HG03097 (cell line): ENCODE data around the gene FAM3B.

Experiments used
- ATAC-seq: cut with Tn5 transposase; IDR thresholded peaks from one replicate; pipeline ENCODE4 v1.9.1; 2021; ENCODE audit not compliant: unreplicated experiment, low FRiP score

Gene FAM3B

GRCh38 chr21:41317458-41317857 lies 857 bp downstream of the FAM3B start:
- ATAC-seq: no peak

- no peak for ATAC-seq
Measured at GRCh38 chr21:41318218-41318617, 1.6 kb downstream of the FAM3B start.

- no peak for ATAC-seq
Measured at GRCh38 chr21:41319273-41319672, 2.7 kb downstream of the FAM3B start.

DNA sequence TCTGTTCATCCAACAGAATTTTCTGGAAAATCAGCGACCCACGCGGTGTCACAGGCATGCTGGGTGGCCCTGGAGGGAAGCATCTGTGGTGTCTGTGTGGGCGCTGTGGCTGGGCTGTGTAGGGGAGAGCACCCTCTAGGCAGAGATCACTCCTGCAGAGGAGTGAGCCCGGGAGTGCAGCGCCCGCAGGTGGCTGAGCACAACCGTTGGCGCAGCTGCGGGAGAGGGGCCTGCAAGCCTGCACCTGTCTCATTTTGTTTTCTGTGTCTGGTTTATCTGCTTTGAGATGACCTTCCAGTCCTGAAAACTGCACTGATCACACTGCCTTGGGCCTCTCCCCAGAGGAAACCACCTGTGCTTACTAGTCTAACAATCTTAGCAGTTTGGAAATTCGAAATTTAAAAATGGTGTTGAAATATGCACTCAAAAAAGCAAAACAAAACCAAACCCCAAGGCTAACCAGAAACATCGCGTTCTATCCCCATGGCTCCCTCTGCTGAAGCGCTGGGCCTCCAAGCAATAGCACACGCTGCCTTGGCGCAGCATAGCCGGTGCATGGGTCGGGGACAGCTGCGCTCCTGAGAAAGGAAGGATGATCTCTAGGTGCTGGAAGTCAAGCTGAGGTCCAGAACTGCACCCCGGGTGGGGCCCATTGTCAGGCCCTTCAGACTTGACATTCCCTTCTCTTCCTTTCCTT lies 4.8 kb downstream of the FAM3B start:
- no peak for ATAC-seq

- ATAC-seq: no peak
Measured at GRCh38 chr21:41321908-41322495, 5.4 kb downstream of the FAM3B start.

GRCh38 chr21:41322496-41323382 lies 6.1 kb downstream of the FAM3B start:
- no peak for ATAC-seq

DNA sequence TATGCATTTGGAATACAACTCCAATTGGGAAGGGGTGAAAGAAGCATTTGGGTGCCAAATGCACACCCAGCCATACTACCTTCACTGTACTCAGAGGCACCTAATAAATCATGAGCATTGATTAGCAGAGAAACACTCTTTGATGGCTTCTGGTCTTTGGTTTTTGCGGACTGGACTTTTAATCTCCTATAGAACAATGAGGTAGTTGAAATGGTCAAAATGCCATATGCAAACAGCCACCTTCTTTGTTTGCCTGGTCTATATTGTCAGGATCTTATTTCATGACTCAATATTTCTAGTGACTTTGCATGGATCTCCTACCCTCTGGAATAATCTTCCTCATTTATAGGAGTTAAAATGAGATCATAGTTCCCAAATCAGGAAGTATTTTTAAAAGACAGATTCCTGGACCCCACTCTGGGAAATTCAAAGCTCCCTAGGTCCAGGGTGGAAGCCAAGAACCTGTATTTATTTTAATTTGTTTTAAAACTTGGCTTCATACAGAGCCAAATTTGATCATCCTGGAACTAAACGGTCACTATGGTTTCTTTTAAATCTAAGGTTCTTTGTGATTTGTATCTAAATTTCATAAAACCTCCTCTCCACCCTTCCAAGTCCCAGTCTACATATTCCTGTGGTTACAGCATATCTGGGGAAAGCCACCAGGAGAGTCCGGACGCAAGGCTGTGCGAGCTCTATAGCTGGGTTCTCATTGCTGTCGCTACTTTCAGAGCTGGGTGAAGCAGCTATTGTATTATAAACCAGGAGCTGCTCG lies 8.7 kb downstream of the FAM3B start:
- no peak for ATAC-seq

GRCh38 chr21:41326414-41327080 lies 9.9 kb downstream of the FAM3B start:
- ATAC-seq: no peak

DNA sequence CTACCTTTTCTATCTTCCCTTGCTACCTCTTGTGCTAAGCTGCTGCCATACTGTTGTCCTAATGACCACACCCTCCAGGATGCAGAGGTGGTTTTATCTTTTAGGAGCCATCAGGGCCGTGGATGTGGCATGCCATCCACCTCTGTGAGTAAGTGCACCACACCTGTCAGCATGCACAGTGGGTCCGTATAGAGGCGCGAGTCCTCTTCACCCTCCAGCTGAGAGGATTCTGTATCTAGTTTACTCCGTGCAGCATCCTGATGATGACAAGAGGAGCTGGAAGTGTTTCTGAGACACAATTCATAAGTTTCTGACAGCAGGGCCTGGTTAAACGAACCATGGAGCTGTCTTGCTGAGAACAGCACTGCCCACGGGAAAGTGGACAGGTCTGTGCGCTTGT lies 11.2 kb downstream of the FAM3B start:
- ATAC-seq: no peak

GRCh38 chr21:41328660-41329607 lies 12.3 kb downstream of the FAM3B start:
- ATAC-seq: no peak

- no peak for ATAC-seq
Measured at GRCh38 chr21:41333752-41334151, 17.2 kb downstream of the FAM3B start.

- ATAC-seq: no peak
Measured at GRCh38 chr21:41337515-41337914, 20.9 kb downstream of the FAM3B start.

GRCh38 chr21:41338455-41338854 lies 21.9 kb downstream of the FAM3B start:
- no peak for ATAC-seq

DNA sequence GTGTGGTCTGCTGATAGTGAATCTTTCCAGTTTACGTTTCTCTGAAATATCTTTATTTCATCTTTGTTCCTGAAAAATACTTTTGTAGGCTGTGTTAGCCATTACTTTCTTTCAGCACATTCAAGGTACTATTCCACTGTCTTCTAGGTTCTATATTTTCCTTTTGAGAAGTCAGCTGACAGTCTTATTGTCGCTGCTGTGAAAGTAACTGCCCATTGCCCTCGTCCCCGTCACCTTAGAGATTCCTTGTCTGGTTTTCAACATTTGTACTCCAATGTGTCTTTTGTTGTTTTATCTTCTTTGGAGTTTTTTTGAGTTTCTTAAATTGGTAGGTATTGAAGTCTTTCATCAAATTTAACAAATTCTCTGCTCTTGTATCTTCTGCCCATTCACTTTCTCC lies 25.4 kb downstream of the FAM3B start:
- no peak for ATAC-seq

DNA sequence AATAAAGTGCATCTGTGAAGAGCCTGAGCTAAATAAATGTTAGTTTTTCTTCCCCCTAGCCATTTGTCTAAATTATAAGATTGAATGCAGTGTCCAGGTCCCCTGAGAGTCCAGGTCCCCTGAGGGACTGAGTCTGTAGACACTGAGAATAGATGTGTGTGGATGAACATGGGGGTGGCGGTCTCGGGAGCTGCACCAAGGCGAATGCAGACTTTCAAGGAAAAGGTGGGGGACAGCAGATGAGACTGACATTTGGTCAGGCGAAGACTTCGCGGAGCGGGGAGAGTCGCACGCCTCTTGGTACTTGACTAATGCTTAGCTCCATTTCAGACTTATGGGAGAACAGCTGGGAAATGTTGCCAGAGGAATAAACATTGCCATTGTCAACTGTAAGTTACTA lies 27.5 kb downstream of the FAM3B start:
- ATAC-seq: no peak

DNA sequence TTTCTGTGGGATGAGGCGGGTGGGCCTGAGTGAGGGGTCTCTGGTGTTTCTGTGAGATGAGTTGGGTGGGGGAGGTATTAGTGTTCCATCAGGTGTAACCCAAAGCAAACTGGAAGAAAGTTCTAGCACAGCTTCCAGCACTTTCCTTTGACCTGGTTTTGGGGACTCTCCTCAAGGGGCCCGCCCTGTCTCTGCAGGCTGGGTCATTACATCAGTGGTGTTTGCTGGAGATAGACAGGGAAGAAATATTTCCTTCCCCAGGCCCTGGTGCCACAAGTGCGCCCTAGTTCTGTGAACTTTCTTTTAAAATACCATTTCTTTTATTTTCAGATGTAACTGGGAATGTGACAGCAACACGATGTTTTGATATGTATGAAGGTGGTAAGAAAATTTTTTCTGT lies 28.8 kb downstream of the FAM3B start:
- no peak for ATAC-seq

- ATAC-seq: no peak
Measured at GRCh38 chr21:41345934-41346685, 29.5 kb downstream of the FAM3B start.

DNA sequence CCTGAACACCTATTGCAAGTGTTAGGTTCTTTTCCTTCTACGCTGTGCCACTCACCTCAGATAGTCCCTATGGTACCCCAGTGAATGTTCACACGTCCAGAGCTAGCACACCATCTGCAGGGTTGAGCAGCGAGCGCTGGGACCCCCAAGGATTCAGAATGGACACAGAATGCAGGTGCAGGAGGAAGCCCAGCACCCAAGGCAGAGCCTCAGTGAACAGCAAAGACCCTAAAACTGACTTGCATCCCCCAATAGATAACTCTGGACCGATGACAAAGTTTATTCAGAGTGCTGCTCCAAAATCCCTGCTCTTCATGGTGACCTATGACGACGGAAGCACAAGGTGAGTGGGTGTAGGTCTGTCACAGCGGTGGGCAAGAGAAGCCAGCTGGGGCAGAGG lies 30.2 kb downstream of the FAM3B start:
- no peak for ATAC-seq

GRCh38 chr21:41348434-41348833 lies 31.8 kb downstream of the FAM3B start:
- no peak for ATAC-seq
